T-helper 1 cell treated with Interleukin-12 subunit alpha and Interleukin-12 subunit beta and Interleukin-4 antibody, amounts not matched to agents 30 μg/mL and 1 μg/mL, for 36 hours (primary cell): ENCODE results near the gene BANK1.
A peak's percentile ranks its signal among the peaks of the same experiment; 100 is the strongest.

Experiments used
- H3K27ac Mint-ChIP-seq: one replicate; pipeline ENCODE4 v1.8.0; 2021; ENCODE audit warnings: mild to moderate bottlenecking, mixed read lengths
- H3K27me3 Mint-ChIP-seq: one replicate; pipeline ENCODE4 v1.8.0; 2021; ENCODE audit warnings: low read depth, mixed read lengths
- H3K36me3 Mint-ChIP-seq: one replicate; pipeline ENCODE4 v1.8.0; 2021; ENCODE audit warnings: low read depth, mixed read lengths
- H3K4me1 Mint-ChIP-seq: one replicate; pipeline ENCODE4 v1.8.0; 2021; ENCODE audit warnings: low read depth, mixed read lengths
- H3K4me3 Mint-ChIP-seq: one replicate; pipeline ENCODE4 v1.8.0; 2021; ENCODE audit warnings: mild to moderate bottlenecking, moderate library complexity, mixed read lengths
- H3K9me3 Mint-ChIP-seq: one replicate; pipeline ENCODE4 v1.8.0; 2021; ENCODE audit warnings: mixed read lengths

Gene BANK1

DNA sequence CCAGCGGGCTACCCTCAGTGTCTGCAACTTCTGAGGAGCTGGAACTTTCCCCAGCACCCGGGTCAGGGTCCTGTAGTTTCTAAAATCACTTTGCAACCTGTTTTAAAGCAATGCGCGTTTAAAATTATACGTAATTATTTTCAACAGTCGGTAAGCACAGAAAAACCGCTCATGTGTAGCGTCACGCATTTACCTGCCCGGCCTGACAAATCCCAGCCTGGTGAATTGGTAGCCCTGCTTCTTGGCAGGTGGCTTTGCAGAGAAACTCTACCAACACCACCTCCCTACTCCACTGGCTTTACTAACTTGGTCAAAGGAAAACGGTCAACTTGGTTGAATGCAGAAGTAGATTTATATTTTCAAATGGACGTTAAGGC is 640 bp downstream of the BANK1 start:
- Mint-ChIP-seq H3K27ac (no peak overlapping the region), H3K4me3 (peak overlapping the region; percentile 46), H3K36me3 (peaks cover 6% of the 10 kb centered on the region), H3K9me3 (peaks cover 4% of the 10 kb centered on the region), H3K4me1 (peaks cover 12% of the 10 kb centered on the region), H3K27me3 (peaks cover 54% of the 10 kb centered on the region)

DNA sequence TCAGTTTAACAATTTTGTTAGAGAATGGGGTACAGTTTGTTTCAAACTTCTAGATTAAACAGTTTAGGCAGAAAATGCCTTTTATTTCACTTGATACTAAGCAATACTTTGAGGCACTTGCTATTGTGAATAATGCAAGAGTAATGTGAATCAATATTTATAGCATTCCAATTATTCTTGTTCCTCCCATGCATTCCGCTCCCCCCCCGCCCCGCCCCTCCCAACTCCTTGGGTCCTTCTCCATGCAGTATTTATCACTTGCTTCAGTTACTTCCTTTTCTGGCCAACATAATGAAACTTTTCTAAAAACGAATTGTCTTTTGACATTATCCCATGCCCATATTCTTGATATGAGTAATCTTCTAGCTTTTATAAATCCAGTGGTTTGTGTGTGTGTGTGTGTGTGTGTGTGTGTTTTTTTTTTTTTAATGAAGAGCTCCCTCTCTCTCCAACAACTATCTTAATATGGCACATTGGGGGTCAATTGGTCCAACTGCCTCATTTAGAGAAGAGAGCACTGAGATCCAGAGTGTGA is 1.6 kb downstream of the BANK1 start:
- no peak overlapping the region for H3K27ac Mint-ChIP-seq
- H3K27me3 Mint-ChIP-seq, result peaks cover 59% of the 10 kb centered on the region
- H3K4me3 Mint-ChIP-seq, result no peak overlapping the region
- H3K9me3 Mint-ChIP-seq, result peaks cover 3% of the 10 kb centered on the region
- H3K4me1 Mint-ChIP-seq, result peaks cover 12% of the 10 kb centered on the region
- peaks cover 5% of the 10 kb centered on the region for H3K36me3 Mint-ChIP-seq

DNA sequence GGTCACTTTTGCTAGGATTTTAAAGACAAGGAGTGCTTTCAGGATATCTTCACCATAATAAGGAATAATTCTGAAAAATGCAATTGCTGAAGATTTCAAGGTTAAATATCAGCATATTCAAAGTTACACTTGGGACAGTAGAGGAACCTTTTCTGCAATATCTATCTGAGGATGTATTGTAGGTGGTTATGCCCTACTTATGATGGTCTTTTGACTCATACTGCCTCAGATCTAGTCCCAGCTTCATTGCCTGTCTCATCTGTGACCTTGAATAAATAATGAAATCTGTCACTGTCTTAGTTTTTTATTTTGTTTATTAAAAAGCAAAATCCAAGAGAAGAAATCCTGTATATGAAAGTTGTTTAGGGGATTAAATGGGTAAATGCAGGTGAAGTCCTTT is 2.9 kb downstream of the BANK1 start:
- peaks cover 4% of the 10 kb centered on the region for H3K36me3 Mint-ChIP-seq
- H3K27ac Mint-ChIP-seq, result no peak overlapping the region
- H3K4me3 Mint-ChIP-seq, result no peak overlapping the region
- peaks cover 65% of the 10 kb centered on the region for H3K27me3 Mint-ChIP-seq
- peaks cover 4% of the 10 kb centered on the region for H3K9me3 Mint-ChIP-seq
- H3K4me1 Mint-ChIP-seq, result peaks cover 12% of the 10 kb centered on the region

DNA sequence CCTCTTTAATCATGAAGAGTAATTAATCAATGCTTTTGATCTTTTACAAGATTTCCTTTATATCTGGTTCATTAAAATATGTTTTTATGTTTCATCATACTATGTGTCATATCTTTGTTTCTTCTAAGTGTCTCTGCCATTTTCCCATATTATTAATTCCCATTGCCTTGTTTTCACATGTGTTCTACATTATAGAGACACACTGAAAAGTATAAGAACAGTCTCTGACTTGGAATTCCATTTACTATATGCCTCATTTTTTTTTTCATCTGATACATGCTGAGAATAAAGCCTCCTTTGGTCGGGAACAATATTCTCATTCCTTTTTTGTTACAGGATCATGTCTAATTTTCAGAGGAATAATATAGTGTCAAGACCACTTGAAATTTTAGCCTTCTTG is 4.3 kb downstream of the BANK1 start:
- Mint-ChIP-seq H3K36me3 (peaks cover 4% of the 10 kb centered on the region), H3K27ac (no peak overlapping the region), H3K4me3 (no peak overlapping the region), H3K9me3 (peaks cover 4% of the 10 kb centered on the region), H3K4me1 (peaks cover 12% of the 10 kb centered on the region), H3K27me3 (peaks cover 65% of the 10 kb centered on the region)

DNA sequence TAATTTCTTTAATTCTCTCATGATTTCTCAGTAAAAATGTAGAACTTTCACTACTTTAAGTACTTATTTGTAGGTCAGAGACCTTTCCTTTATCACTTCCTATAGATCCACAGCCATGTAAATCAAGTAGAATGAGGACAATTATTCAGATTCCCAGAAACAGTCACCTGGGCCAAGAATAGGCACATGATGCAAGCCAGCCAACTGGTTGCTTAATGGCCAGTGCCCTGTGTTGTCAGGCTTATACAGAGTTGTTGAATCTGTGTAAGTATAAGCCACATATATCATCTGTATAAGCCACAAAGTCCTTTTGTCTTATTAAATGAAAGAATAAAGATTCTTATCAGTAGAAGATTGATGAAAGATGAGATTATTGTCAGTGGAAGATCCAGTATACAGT is 5.2 kb downstream of the BANK1 start:
- Mint-ChIP-seq H3K4me1 (peaks cover 7% of the 10 kb centered on the region), H3K9me3 (peaks cover 8% of the 10 kb centered on the region)

DNA sequence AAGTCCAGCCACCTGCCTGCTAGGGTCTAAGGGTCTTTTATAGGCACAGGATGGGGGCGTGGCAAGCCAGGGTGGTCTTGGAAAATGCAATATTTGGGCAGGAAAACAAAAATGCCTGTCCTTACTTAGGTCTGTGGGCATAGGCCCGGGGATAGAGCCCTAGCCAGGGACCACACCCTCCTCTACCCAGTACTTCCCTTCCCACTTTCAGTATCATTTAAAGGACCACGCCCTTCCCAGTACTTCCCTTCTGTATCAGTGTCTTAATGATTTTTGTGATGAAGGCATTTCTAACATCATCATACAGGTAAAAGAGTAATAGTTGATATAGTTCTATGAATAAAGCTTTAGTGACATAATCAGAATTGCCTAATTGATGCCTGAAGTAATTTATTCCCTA is 11.4 kb downstream of the BANK1 start:
- H3K27me3 Mint-ChIP-seq, result peaks cover 15% of the 10 kb centered on the region
- no peaks in the 10 kb centered on the region for H3K36me3 Mint-ChIP-seq
- no peak overlapping the region for H3K4me3 Mint-ChIP-seq
- H3K9me3 Mint-ChIP-seq, result peaks cover 8% of the 10 kb centered on the region
- no peak overlapping the region for H3K27ac Mint-ChIP-seq
- peaks cover 9% of the 10 kb centered on the region for H3K4me1 Mint-ChIP-seq

More for the DNA sequence above, 5.2 kb downstream of the BANK1 start:
- Mint-ChIP-seq H3K27me3 (peaks cover 63% of the 10 kb centered on the region), H3K27ac (no peak overlapping the region), H3K36me3 (peaks cover 4% of the 10 kb centered on the region), H3K4me3 (no peak overlapping the region)

DNA sequence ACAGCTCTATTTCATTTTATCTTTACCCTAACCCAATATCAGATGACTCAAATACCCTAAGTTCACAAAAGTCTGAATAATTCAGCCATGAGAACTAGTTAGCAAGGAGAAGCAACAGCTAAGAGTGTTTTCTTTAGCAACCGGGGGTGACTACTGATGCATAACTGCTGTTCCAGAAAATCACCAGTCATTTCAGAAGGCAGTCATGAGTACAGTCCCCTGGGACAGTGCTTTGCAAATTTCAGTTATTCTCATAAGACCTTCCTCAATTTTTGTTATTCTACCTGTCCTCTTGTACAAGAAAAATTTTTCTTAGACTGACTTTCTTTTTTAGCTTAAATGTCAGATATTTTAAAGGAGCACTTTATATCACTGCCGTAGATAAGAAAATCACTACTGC is 16.4 kb downstream of the BANK1 start:
- H3K36me3 Mint-ChIP-seq, result no peaks in the 10 kb centered on the region
- no peak overlapping the region for H3K4me3 Mint-ChIP-seq
- no peaks in the 10 kb centered on the region for H3K9me3 Mint-ChIP-seq
- H3K27ac Mint-ChIP-seq, result no peak overlapping the region
- H3K27me3 Mint-ChIP-seq, result peaks cover 9% of the 10 kb centered on the region
- peaks cover 7% of the 10 kb centered on the region for H3K4me1 Mint-ChIP-seq

DNA sequence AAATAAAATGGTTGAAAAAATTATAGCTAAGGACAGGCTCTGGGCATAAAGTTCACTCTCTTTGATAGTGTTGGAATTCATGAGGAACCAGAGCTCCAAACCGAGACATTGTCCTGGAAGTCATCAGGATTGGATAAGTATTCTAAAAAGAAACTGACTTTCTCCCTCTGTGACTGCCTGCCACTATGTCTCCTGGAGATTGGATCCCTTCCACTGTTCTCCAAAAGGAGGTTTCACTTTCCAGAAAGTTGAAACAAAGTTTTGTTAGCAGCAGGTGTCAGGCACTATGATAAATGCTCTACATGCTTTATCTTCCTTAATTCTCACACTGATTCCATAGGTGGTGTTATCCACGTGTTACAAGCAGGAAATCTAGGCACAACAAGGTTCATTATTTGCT is 16.8 kb downstream of the BANK1 start:
- no peak overlapping the region for H3K4me3 Mint-ChIP-seq
- no peaks in the 10 kb centered on the region for H3K9me3 Mint-ChIP-seq
- H3K27ac Mint-ChIP-seq, result no peak overlapping the region
- H3K27me3 Mint-ChIP-seq, result peaks cover 9% of the 10 kb centered on the region
- H3K4me1 Mint-ChIP-seq, result peaks cover 3% of the 10 kb centered on the region
- no peaks in the 10 kb centered on the region for H3K36me3 Mint-ChIP-seq

DNA sequence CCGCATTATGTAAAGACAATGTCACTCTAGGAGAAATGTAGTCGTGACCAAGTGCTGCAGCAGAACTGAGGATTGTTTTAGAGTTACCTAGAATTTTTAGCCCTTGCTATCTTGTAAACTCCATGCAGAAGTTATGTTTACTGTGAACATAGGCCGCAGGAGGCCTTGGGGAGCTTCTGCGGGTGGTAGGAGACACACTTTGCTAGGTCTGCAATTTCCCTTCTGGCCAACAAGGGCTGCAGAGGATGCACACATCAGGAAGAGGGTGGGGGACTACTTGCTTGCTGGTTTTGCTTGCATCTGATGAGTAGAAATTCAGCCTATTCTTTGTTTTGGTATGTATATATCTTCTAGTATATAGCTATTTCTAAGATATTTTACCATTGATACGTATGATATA is 23.1 kb downstream of the BANK1 start:
- H3K9me3 Mint-ChIP-seq, result no peaks in the 10 kb centered on the region
- peaks cover 5% of the 10 kb centered on the region for H3K27me3 Mint-ChIP-seq
- H3K4me3 Mint-ChIP-seq, result no peak overlapping the region
- H3K4me1 Mint-ChIP-seq, result no peaks in the 10 kb centered on the region
- H3K36me3 Mint-ChIP-seq, result no peaks in the 10 kb centered on the region
- H3K27ac Mint-ChIP-seq, result no peak overlapping the region

DNA sequence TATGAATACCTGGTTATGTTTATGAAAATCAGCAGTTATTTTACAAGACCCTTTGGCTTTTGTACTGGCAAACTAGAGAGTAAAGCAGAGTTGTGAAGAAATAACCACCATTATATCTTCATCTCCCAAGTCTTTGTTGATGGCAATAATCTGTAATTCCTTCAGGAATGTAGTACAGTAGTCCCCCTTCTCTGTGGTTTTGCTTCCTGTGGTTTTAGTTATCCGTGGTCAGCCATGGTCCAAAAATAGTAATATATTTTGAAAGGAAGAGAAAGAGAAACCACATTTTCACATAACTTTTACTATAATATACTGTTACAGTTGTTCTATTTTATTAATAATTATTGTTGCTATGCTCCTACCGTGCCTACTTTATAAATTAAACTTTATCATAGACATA is 27.8 kb downstream of the BANK1 start:
- H3K4me1 Mint-ChIP-seq, result no peaks in the 10 kb centered on the region
- H3K27ac Mint-ChIP-seq, result no peak overlapping the region
- no peak overlapping the region for H3K4me3 Mint-ChIP-seq
- H3K9me3 Mint-ChIP-seq, result peaks cover 11% of the 10 kb centered on the region
- H3K27me3 Mint-ChIP-seq, result no peaks in the 10 kb centered on the region
- H3K36me3 Mint-ChIP-seq, result no peaks in the 10 kb centered on the region

DNA sequence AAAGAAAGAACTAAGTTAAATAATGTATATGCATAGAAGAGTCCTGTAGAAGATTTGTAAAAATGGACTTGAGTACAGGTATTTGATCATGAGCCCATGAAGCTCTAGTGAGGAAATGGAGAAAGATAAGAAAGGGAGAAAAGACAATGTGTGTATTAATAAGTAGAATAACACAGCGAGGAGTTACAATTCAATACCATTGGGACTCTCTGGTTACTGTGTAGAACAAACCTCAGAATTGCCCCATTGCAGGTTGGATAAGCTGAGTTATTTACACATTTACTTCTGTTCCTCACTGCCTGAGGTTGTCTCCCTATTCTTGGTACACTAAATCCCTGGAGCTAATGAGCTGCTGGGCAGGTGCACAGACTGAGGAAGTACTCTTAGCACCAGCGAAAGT is 33.3 kb downstream of the BANK1 start:
- no peak overlapping the region for H3K4me3 Mint-ChIP-seq
- no peaks in the 10 kb centered on the region for H3K27me3 Mint-ChIP-seq
- no peak overlapping the region for H3K27ac Mint-ChIP-seq
- peaks cover 11% of the 10 kb centered on the region for H3K9me3 Mint-ChIP-seq
- no peaks in the 10 kb centered on the region for H3K4me1 Mint-ChIP-seq
- no peaks in the 10 kb centered on the region for H3K36me3 Mint-ChIP-seq

DNA sequence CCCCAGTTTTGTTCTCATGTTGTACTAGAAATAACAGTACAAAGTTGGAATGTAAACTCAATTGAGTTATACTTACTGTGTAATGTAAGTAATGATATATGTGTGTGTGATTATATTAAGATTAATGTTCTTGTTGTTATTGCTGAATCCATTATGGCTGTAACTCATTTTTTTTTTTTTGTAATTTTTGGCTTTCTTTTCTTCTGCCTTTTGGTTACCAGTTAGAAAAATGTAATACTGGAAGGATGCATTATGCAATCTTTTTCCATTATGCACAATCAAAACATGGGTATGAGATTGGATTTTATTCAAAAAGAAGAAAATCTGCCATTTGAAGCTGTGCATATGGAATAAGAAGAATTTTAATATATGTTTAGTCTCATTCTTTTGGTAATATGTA is 34.0 kb downstream of the BANK1 start:
- Mint-ChIP-seq H3K4me3 (no peak overlapping the region), H3K27me3 (no peaks in the 10 kb centered on the region), H3K9me3 (peaks cover 11% of the 10 kb centered on the region), H3K4me1 (no peaks in the 10 kb centered on the region), H3K27ac (no peak overlapping the region), H3K36me3 (no peaks in the 10 kb centered on the region)

DNA sequence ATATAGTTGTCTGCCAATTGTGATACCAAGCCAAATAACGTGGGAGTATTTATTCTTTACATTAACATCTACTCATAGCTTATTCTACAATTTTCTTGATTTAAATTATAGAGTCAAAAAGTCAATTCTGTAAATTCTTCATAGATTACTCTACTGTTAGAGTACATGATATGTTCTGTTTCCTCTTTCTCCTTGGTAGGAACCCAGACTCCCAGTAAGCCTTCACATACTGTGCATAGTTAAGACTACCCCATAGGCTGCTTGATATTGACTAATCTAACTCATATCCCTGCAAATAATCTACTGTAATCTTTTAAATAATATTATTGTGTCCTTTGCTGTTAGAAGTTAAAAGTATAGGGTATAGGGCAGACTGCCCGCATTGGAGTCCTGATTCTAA is 35.4 kb downstream of the BANK1 start:
- H3K9me3 Mint-ChIP-seq, result peaks cover 8% of the 10 kb centered on the region
- no peak overlapping the region for H3K4me3 Mint-ChIP-seq
- no peaks in the 10 kb centered on the region for H3K27me3 Mint-ChIP-seq
- H3K36me3 Mint-ChIP-seq, result no peaks in the 10 kb centered on the region
- no peaks in the 10 kb centered on the region for H3K4me1 Mint-ChIP-seq
- no peak overlapping the region for H3K27ac Mint-ChIP-seq

DNA sequence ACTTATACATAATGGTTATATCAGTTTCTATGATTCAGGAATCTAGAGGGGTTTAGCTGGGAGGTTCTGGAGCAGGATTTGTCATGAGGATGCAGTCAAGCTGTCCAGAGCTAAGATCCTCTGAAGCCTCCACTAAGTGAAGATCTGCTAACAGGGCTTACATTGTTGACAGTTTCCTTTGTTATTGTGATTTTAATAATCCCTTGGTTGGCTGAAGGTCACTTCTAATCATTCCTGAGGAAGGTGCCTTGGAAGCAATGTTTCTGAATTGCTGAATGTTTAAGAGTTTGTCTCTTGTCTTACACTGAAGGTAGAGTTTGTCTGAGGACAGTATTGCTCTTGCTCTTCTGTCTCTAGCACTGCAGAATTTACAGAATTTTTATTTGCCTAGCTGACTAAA is 41.3 kb downstream of the BANK1 start:
- Mint-ChIP-seq H3K4me3 (no peak overlapping the region), H3K9me3 (no peaks in the 10 kb centered on the region), H3K27me3 (peaks cover 2% of the 10 kb centered on the region), H3K27ac (no peak overlapping the region), H3K36me3 (no peaks in the 10 kb centered on the region), H3K4me1 (no peaks in the 10 kb centered on the region)

DNA sequence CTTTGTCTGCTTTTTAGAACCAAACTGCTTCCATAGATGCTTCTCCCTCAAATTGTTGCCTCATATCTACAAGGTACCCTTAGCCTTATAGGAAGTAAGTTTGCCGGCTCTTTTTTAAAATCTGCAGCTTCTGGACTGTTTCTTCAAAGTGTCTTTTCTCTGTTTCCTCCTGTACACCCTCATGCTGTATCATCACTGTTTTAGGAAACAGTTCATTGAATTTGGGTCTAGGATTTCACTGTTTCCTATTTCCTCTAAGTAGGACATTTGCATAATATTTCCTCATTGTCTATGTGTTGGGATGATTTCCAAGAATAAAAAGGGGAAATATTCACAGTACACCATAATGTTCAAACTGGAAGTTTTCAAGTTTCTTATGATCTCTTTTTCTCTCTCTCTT is 43.0 kb downstream of the BANK1 start:
- Mint-ChIP-seq H3K9me3 (no peaks in the 10 kb centered on the region), H3K27ac (no peak overlapping the region), H3K36me3 (no peaks in the 10 kb centered on the region), H3K4me3 (no peak overlapping the region), H3K27me3 (peaks cover 4% of the 10 kb centered on the region), H3K4me1 (no peaks in the 10 kb centered on the region)
